Thymus (tissue), 11 donors: Measurements from ENCODE around the gene UBC. TPM values are rescaled to one million over a fixed set of nuclear protein-coding genes. Genes with fewer than 3 reads are reported as not detected.

ENCODE experiments used
- DNase-seq, 9 donors: peaks; one replicate each; pipeline ENCODE4 v3.0.0-alpha.2; 2013; ENCODE audit warnings: low spot score in 9 of 9, low read depth in 6 of 9, missing footprints in 1 of 9
- H3K27ac ChIP-seq, 2 donors: one replicate each; pipeline ENCODE4 v1.5.1; 2013; ENCODE audit warnings: control low read depth in 1 of 2, low read depth in 1 of 2, low read length in 1 of 2, mild to moderate bottlenecking in 1 of 2, moderate library complexity in 1 of 2
- H3K27me3 ChIP-seq, 2 donors: one replicate each; pipeline ENCODE4 v1.5.1; 2013; ENCODE audit warnings: low read length in 1 of 2; ENCODE audit not compliant: control insufficient read depth in 2 of 2, insufficient read depth in 1 of 2
- H3K36me3 ChIP-seq, 2 donors: one replicate each; pipeline ENCODE4 v1.5.1; 2013; ENCODE audit warnings: low read length in 1 of 2, mild to moderate bottlenecking in 1 of 2, moderate library complexity in 1 of 2; ENCODE audit not compliant: control insufficient read depth in 2 of 2, insufficient read depth in 2 of 2
- H3K4me1 ChIP-seq, 2 donors: one replicate each; pipeline ENCODE4 v1.5.1; 2013; ENCODE audit warnings: low read length in 2 of 2; ENCODE audit not compliant: control insufficient read depth in 2 of 2, insufficient read depth in 2 of 2
- H3K4me3 ChIP-seq, 2 donors: one replicate each; pipeline ENCODE4 v1.5.1; 2013; ENCODE audit warnings: low read length in 2 of 2, control low read depth in 1 of 2, mild to moderate bottlenecking in 1 of 2
- H3K9me3 ChIP-seq, 2 donors: one replicate each; pipeline ENCODE4 v1.5.1; 2013; ENCODE audit warnings: low read length in 1 of 2, mild to moderate bottlenecking in 1 of 2; ENCODE audit not compliant: control insufficient read depth in 2 of 2, insufficient read depth in 1 of 2
- WGBS: extraction: QIAGEN DNeasy Blood & Tissue Kit; methylation state at CpG from one replicate; pipeline ENCODE4 v1.1.7; 2013; 5-methylcytosine and 5-hydroxymethylcytosine counted together
- polyA plus RNA-seq: library from polyadenylated mRNA; stranded (reverse); fragments of 200-250 nt; gene quantifications from one replicate; pipeline ENCODE4 v1.2.3, GENCODE V29; 2013
- total RNA-seq: library from RNA; stranded (reverse); fragments of 120-200 nt; gene quantifications from one replicate; pipeline ENCODE4 v1.2.4, GENCODE V29; 2013
- donor health status: healthy.

Gene UBC
- total and polyA plus RNA-seq, 2 donors: 824 to 1,037 TPM

DNA sequence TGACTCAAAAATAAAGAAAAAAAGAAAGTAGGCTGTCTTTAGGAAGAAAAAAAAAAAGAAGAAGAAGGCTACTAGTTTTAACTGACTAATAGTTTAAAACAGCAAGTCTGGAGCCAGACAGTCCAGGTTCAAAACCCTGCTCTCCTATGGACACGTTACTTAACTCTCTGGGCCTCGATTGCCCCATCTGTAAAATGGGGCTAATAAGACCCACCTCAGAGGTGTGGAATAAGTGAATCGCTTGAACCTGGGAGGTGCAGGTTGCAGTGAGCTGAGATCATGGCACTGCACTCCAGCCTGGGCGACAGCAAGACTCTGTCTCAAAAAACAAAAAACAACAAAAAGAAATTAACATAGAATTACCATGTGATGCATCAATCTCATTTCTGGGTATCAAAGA is 40.3 kb downstream of the UBC start:
- Histone ChIP-seq H3K4me1 (peaks cover 4 to 14% of the 10 kb centered on the region in 2 donors), H3K4me3 (no peak overlapping the region), H3K36me3 (no peaks in the 10 kb centered on the region), H3K27ac (no peak overlapping the region), H3K27me3 (peaks cover 0 to 1% of the 10 kb centered on the region in 2 donors), H3K9me3 (no peaks in the 10 kb centered on the region)
- no peak for DNase-seq
- 98% methylated on average over 4 of the region's 4 CpGs for WGBS

DNA sequence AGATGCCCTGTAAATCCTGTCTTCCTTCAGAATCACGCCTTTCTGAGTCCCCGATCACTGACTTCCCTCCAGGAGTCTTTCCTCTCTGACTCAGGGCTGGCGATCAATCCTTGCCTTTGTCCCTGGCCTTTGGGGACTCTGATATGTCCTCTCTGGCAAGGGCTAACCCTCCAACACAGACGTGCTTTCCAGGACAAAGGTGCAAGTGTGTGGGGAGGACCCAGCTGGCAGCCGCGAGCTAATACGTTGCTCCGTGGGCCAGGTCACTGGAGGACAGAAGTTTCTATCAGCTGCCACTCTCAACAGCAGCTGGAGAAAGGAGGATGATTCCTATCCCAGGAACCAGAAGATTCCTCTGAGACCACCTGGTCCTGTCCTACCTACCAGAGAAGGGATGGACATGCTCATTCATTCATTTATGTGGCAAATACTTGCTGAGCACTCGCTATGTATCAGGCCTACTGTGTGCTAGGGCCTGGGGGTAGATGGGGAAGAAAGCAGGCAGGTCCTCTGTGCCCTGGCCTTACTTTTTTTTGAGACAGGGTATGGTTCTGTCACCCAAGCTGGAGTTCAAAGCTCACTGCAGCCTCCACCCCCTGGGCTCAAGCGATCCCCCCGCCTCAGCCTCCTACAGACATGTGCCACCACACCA is 42.3 kb downstream of the UBC start:
- H3K4me1 ChIP-seq: peaks cover 6 to 24% of the 10 kb centered on the region in 2 donors
- DNase-seq: no peak
- peaks cover 0 to 5% of the 10 kb centered on the region in 2 donors for H3K27me3 ChIP-seq
- no peak overlapping the region for H3K4me3 ChIP-seq
- H3K36me3 ChIP-seq: no peaks in the 10 kb centered on the region
- no peak overlapping the region for H3K27ac ChIP-seq
- H3K9me3 ChIP-seq: no peaks in the 10 kb centered on the region
- WGBS: 96% methylated on average over 11 of the region's 11 CpGs

DNA sequence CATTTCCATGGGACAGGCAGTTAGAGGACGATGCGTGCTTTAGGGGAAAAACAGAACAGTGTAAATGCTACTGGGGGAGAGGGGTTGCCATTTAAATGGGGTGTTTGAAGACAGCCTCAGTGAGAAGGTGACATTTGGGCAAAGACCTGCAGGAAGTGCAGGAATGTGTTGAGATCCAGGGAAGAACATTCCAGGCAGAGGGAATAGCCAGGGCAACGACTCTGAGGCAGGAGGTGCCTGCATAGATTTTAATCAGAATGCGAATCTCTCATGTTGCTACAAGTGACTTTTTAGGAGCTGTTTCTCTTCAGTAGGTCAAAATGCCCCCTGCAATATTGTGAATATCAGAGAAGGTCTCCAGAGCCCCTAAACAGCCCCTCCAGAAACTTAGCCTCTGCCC is 43.2 kb downstream of the UBC start:
- Histone ChIP-seq H3K4me3 (no peak overlapping the region), H3K36me3 (no peaks in the 10 kb centered on the region), H3K27ac (no peak overlapping the region), H3K4me1 (peaks cover 6 to 31% of the 10 kb centered on the region in 2 donors), H3K27me3 (peaks cover 0 to 5% of the 10 kb centered on the region in 2 donors), H3K9me3 (no peaks in the 10 kb centered on the region)
- DNase-seq: no peak
- 96% methylated on average over 4 of the region's 4 CpGs for WGBS

DNA sequence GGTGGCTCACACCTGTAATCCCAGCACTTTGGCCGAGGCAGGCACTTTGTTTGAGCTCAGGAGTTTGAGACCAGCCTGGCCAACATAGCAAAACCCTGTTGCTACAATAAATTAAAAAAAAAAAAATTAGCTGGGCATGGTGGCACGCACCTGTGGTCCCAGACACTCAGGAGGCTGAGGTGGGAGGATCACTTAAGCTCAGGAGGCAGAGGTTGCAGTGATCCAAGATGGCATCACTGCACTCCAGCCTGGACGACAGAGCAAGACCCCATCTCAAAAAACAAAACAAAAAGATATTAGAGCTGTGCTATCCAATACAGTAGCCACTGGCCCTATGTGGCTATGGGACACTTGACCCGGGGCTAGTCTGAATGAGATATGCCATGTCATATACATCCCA is 43.9 kb downstream of the UBC start:
- H3K27me3 ChIP-seq: peaks cover 0 to 5% of the 10 kb centered on the region in 2 donors

DNA sequence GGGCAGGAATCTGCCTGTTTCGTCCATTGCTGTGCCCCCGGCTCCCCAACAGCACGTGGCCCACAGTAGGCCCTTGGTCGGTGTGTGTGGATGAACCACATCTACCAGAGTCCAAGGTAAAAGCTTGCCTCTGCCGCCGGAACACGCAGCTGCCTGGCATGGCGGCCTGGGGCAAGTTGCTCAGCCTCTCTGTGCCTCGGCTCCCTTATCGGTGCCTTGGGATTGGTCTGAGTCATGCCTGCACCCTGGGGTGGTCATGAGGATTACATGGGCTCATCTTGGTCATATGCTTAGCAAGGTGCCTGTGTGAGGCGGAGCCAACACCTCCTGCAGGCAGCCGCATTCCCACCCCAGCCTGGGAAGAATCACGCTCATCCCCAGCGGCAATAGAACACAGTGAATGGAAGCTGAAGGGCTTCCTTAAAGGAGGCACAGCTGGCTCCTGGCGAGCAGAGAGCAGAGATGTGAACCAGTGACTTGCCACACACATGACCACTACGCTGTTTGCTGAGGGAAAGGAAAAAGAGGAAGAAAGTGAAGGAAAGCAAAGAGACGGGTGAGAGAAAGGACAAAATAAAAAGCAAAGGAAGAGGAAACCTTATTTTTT is 45.3 kb downstream of the UBC start:
- H3K27me3 ChIP-seq: peaks cover 0 to 5% of the 10 kb centered on the region in 2 donors
- peaks cover 8 to 35% of the 10 kb centered on the region in 2 donors for H3K4me1 ChIP-seq
- H3K9me3 ChIP-seq: peaks cover 0 to 5% of the 10 kb centered on the region in 2 donors
- peak overlapping the region in 1 of 2 donors; percentile 38 for H3K27ac ChIP-seq
- H3K36me3 ChIP-seq: no peaks in the 10 kb centered on the region
- 20% methylated on average over 17 of the region's 17 CpGs for WGBS
- peak overlapping the region in 1 of 2 donors; percentile 22 for H3K4me3 ChIP-seq
- peak in 1 of 9 donors; percentile 49 for DNase-seq

More for the DNA sequence above, 43.9 kb downstream of the UBC start:
- WGBS: 99% methylated on average over 4 of the region's 4 CpGs
- Histone ChIP-seq H3K27ac (no peak overlapping the region), H3K4me1 (peaks cover 6 to 31% of the 10 kb centered on the region in 2 donors), H3K36me3 (no peaks in the 10 kb centered on the region), H3K9me3 (no peaks in the 10 kb centered on the region), H3K4me3 (no peak overlapping the region)
- DNase-seq: no peak

DNA sequence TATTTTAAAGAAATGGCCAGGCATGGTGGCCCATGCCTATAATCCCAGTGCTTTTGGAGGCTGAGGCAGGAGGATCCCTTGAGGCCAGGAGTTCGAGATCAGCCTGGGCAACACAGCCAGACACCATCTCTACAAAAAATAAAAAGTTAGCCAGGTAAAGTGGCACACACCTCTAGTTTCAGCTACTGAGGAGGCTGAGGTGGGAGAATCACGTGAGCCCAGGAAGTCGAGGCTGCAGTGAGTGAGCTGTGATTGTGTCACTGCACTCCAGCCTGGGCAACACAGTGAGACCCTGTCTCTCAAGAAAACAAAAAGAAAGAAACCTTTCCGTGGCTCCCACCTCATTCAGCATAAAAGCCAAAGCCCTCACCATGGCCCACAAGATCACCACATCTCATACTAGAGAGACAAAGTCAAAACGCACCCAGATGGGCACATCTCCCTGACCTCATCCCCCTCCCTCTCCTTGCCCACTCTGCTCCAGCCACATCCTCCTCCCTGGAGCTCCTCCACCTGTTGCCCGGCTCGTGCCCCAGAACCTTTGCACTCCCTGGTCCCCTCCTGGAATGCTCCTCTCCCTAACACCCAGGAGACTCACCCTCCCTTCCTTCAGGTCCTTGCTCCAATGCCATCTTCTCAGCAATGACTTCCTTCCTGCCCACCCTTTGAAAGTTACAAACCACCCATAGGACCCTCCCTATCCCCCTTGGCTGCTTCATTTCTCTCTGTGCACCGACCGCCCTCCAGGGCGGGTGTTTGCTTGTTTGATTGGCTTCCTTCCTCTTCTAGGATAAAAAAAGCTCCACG is 46.0 kb downstream of the UBC start:
- H3K36me3 ChIP-seq: no peaks in the 10 kb centered on the region
- DNase-seq: peak in 1 of 9 donors; percentile 46
- peak overlapping the region in 1 of 2 donors; percentile 22 for H3K4me3 ChIP-seq
- peaks cover 0 to 8% of the 10 kb centered on the region in 2 donors for H3K9me3 ChIP-seq
- peaks cover 10 to 36% of the 10 kb centered on the region in 2 donors for H3K4me1 ChIP-seq
- 48% methylated on average over 11 of the region's 11 CpGs for WGBS
- H3K27ac ChIP-seq: peak overlapping the region in 1 of 2 donors; percentile 38
- peaks cover 0 to 5% of the 10 kb centered on the region in 2 donors for H3K27me3 ChIP-seq

DNA sequence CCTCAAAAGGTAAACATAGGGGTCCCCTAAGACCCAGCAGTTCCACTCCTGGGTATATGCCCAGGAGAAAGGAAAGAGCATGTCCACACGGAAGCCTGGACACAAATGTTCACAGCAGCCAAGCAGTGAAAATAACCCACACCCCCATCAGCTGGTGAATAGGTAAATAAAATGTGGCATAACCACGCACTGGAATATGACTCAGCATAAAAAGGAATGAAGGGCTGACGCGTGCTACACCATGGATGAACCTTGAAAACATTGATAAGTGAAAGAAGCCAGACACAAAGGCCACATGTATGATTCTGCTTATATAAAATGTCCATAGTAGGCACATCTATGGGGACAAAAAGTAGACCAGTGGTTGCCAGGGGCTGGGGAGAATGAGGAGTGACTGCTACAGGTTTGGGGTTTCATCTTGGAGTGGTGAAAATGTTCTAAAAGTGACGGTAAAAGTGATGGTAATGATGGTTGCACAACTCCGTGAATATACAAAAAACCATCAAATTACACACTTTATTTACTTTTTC is 47.0 kb downstream of the UBC start:
- Histone ChIP-seq H3K4me3 (no peak overlapping the region), H3K4me1 (peaks cover 15 to 41% of the 10 kb centered on the region in 2 donors), H3K27me3 (peaks cover 0 to 12% of the 10 kb centered on the region in 2 donors), H3K36me3 (no peaks in the 10 kb centered on the region), H3K9me3 (peaks cover 0 to 8% of the 10 kb centered on the region in 2 donors), H3K27ac (no peak overlapping the region)
- 60% methylated on average over 6 of the region's 6 CpGs for WGBS
- DNase-seq: peak in 1 of 9 donors; percentile 13

DNA sequence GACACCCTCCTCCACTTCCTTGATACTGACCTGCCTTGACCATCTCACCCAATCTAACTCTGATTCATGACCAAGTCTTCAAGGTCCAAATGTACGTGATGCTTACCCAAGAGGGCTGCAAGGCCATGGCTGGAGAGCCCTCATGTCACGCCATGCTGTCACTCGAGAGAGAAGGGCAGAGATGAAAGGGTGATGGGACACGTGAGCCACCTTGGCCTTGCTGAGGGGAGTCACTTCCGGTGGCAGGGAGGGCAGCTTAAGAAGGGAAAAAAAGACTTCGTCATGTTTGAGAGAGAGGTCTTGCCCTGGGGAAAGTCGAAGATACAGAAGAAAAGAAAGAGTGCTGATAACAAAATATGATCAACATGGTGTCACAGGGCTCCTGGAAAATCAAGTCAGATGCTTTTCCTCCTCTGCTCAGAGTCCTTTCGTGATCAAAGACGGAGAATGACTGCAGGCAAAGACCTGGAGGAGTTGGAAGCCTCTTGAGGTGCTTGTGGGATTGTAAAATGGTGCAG is 47.5 kb downstream of the UBC start:
- Histone ChIP-seq H3K4me3 (no peak overlapping the region), H3K27me3 (peaks cover 0 to 12% of the 10 kb centered on the region in 2 donors), H3K27ac (no peak overlapping the region), H3K9me3 (peaks cover 0 to 8% of the 10 kb centered on the region in 2 donors), H3K4me1 (peaks cover 15 to 44% of the 10 kb centered on the region in 2 donors), H3K36me3 (no peaks in the 10 kb centered on the region)
- 88% methylated on average over 9 of the region's 9 CpGs for WGBS
- DNase-seq: peak in 1 of 9 donors; percentile 18
